GM12878 (cell line): ENCODE data around the gene SLC22A7. TPM values are rescaled to one million over a fixed set of nuclear protein-coding genes. Genes with fewer than 3 reads are reported as not detected.

ENCODE experiments used
- ATAC-seq: fragments of 200-7000 bp; cut with Tn5 transposase; 3 replicates; pipeline ENCODE4 v1.9.1; 2020; ENCODE audit warnings: mild to moderate bottlenecking, moderate library complexity
- BruUV-seq: library from RNA; stranded (reverse); fragments of 400-500 nt; replicated peaks from 2 replicates; lab custom pipeline; 2021; lab: Mats Ljungman, UMichigan
- CTCF ChIA-PET: fragments of 300-600 bp; sonication (Branson Sonifier 250); formaldehyde crosslinking; extraction: SDS; loops from one replicate; lab custom pipeline; 2021; ENCODE audit warnings: inconsistent platforms; lab: Yijun Ruan, JAX
- POLR2A ChIA-PET: fragments of 350-600 bp; formaldehyde crosslinking; extraction: SDS; loops from one replicate; lab custom pipeline; 2021; ENCODE audit warnings: inconsistent platforms; lab: Charles Lee
- RAD21 ChIA-PET: fragments of 300-600 bp; sonication (Branson Sonifier 250); formaldehyde crosslinking; loops from one replicate; lab custom pipeline; 2023; ENCODE audit warnings: antibody characterized with exemption; ENCODE audit not compliant: unreplicated experiment; lab: Charles Lee
- SMC1A ChIA-PET: fragments of 300-600 bp; sonication (Branson Sonifier 250); formaldehyde crosslinking; loops from one replicate; lab custom pipeline; 2023; ENCODE audit not compliant: unreplicated experiment, uncharacterized antibody; lab: Charles Lee
- DNase-seq: peaks from one replicate; pipeline ENCODE4 v3.0.0-alpha.2; 2011; ENCODE audit warnings: low read depth, low spot score
- FAIRE-seq: peaks from 3 replicates; lab custom pipeline; 2011; peaks lifted over from hg19 to GRCh38; lab: Jason Lieb, UNC
- H2AFZ ChIP-seq: 2 replicates; pipeline ENCODE4 v1.6.0; 2011; ENCODE audit warnings: low read depth, low read length, control low read depth; ENCODE audit not compliant: control insufficient read depth
- H3K27ac ChIP-seq: 2 replicates; pipeline ENCODE4 v1.5.1; 2011; ENCODE audit warnings: control low read depth; ENCODE audit not compliant: control insufficient read depth, insufficient read depth
- H3K27me3 ChIP-seq, 2 experiments: replicated peaks in 1 of 2; 2 replicates each; pipeline versions ENCODE4 v1.6.0 to v1.6.1; 2011; ENCODE audit warnings: low read length in 1 of 2; ENCODE audit not compliant: control insufficient read depth in 2 of 2, insufficient read depth in 2 of 2
- H3K36me3 ChIP-seq, 2 experiments: 2 replicates each; pipeline ENCODE4 v1.5.1; 2011; ENCODE audit warnings: low read length in 1 of 2; ENCODE audit not compliant: control insufficient read depth in 2 of 2, insufficient read depth in 2 of 2
- H3K4me1 ChIP-seq: 2 replicates; pipeline ENCODE4 v1.6.1; 2011; ENCODE audit warnings: mild to moderate bottlenecking, low read length, moderate library complexity, mixed read lengths; ENCODE audit not compliant: control insufficient read depth, insufficient read depth
- H3K4me2 ChIP-seq: 2 replicates; pipeline ENCODE4 v1.6.0; 2011; ENCODE audit warnings: control low read depth; ENCODE audit not compliant: control insufficient read depth, insufficient read depth
- H3K4me3 ChIP-seq: fragments of 200-600 bp; sonication (generic); 2 replicates; pipeline ENCODE4 v1.5.1; 2016
- H3K79me2 ChIP-seq: 2 replicates; pipeline ENCODE4 v1.6.0; 2011; ENCODE audit warnings: low read length; ENCODE audit not compliant: control insufficient read depth, insufficient read depth
- H3K9ac ChIP-seq: 2 replicates; pipeline ENCODE4 v1.8.0; 2011; ENCODE audit warnings: low read length, control low read depth, mixed read lengths; ENCODE audit not compliant: control insufficient read depth, insufficient read depth
- H3K9me3 ChIP-seq: replicated peaks from 3 replicates; pipeline ENCODE4 v1.5.1; 2011; ENCODE audit warnings: mild to moderate bottlenecking, low read length; ENCODE audit not compliant: control insufficient read depth, insufficient read depth
- H4K20me1 ChIP-seq: 2 replicates; pipeline ENCODE4 v1.6.0; 2011; ENCODE audit not compliant: control insufficient read depth, insufficient read depth
- BHLHE40 ChIP-seq, 2 experiments: fragments of 450-650 bp in 1 of 2; IDR thresholded peaks; 2 replicates each; pipeline ENCODE4 v1.6.1; 2011 to 2017; ENCODE audit warnings: low read depth in 2 of 2, borderline replicate concordance in 1 of 2, improper control_type of control experiment in 1 of 2, low read length in 1 of 2, mild to moderate bottlenecking in 1 of 2
- E2F4 ChIP-seq: IDR thresholded peaks from 2 replicates; pipeline ENCODE4 v1.6.1; 2012; ENCODE audit warnings: low read depth, low read length, improper control_type of control experiment
- PRDM15 ChIP-seq: fragments of 450-650 bp; formaldehyde crosslinking; IDR thresholded peaks from 2 replicates; pipeline ENCODE4 v1.4.0; 2020; ENCODE audit warnings: mild to moderate bottlenecking, moderate library complexity
- USF1 ChIP-seq: IDR thresholded peaks from 2 replicates; pipeline ENCODE4 v1.6.1; 2011; ENCODE audit warnings: borderline replicate concordance, low read depth, mild to moderate bottlenecking, moderate library complexity, mixed read lengths, low read length; ENCODE audit not compliant: insufficient read depth; ENCODE audit errors: extremely low read length
- WGBS: methylation state at CpG from one replicate; pipeline ENCODE4 v1.1.6; 2016; ENCODE audit warnings: low lambda C conversion rate; ENCODE audit not compliant: insufficient replicate concordance, insufficient coverage; ENCODE audit errors: missing lambda C conversion rate; 5-methylcytosine and 5-hydroxymethylcytosine counted together
- in situ Hi-C: fragments of 300-500 bp; cut with MboI; formaldehyde crosslinking; loops from 9 replicates; pipeline ENCODE4 v1.14.3; 2018; ENCODE audit warnings: mixed read lengths
- intact Hi-C: fragments of 100-400 bp; cut with micrococcal nuclease; formaldehyde crosslinking; loops from one replicate; pipeline ENCODE4 v1.14.2; 2022; ENCODE audit not compliant: unreplicated experiment
- polyA plus RNA-seq, 11 experiments: library from polyadenylated mRNA; depleted of rRNA in 4 of 11; unstranded in 6 of 11; stranded (reverse) in 5 of 11; fragments of >200 nt; fragmentation: Nextera tagmentation in 4 of 11; fragmentation: Illumina TruSeq in 1 of 11; extraction: Ambion mirVana in 4 of 11; extraction: Trizol in 1 of 11; gene quantifications; 1 replicate in 1 of 11; 2 replicates in 10 of 11; pipeline versions ENCODE4 v1.2.1 to v1.2.3, GENCODE V29; 2011 to 2016; ENCODE audit warnings: inconsistent platforms in 2 of 11, missing spikeins in 2 of 11, low read depth in 1 of 11
- total RNA-seq, 4 experiments: library from RNA; depleted of rRNA in 3 of 4; stranded (reverse); fragments of >200 nt in 3 of 4; fragmentation: Illumina TruSeq in 1 of 4; extraction: Trizol in 1 of 4; gene quantifications; 2 replicates each; pipeline versions ENCODE4 v1.2.1 to v1.2.3, GENCODE V29; 2013 to 2021

Gene SLC22A7
- total and polyA plus RNA-seq, 10 of the 15 experiments (the other 5 are each of a cell fraction or from before 2014, with no cell fraction given) = 0.08 to 0.31 TPM; not detected in 8

- TF ChIP-seq PRDM15 = no peak
Observed at GRCh38 chr6:43306086-43306485, 8.0 kb downstream of the SLC22A7 start (continued).

GRCh38 chr6:43307451-43308100 is 9.5 kb downstream of the SLC22A7 start:
- Histone ChIP-seq H3K27me3 (no peaks in the 10 kb centered on the region), H3K36me3 (no peaks in the 10 kb centered on the region), H3K9ac (no peak overlapping the region), H4K20me1 (no peaks in the 10 kb centered on the region), H3K4me2 (no peak overlapping the region; the same call in 1 of the 2 replicates), H3K9me3 (no peaks in the 10 kb centered on the region), H3K4me1 (peaks cover 3% of the 10 kb centered on the region), H3K4me3 (no peak overlapping the region), H3K79me2 (no peaks in the 10 kb centered on the region), H2AFZ (no peak overlapping the region), H3K27ac (no peak overlapping the region)
- in situ Hi-C loops (no loop called here), intact Hi-C loops (no loop called here)
- no peak for DNase-seq
- BruUV-seq = no TSS peak
- TF ChIP-seq BHLHE40 (IDR thresholded peaks at IDR 0.05; ENCODE audit: borderline replicate concordance in 1 of 2, low read depth in 2 of 2, low read length in 1 of 2) = no peak
- no peak for TF ChIP-seq E2F4
- no peak for TF ChIP-seq USF1
- peak; percentile 10; the same call in 1 of the 3 replicates for ATAC-seq
- WGBS = 88% methylated on average over 5 of the region's 5 CpGs
- ChIA-PET POLR2A (interaction anchor here (0.5 to 1.7 kb wide), 7 partner anchors 11 to 397 kb away, joined by 3 to 16 read pairs (median 4); no protein-coding TSS in a partner anchor), SMC1A (interaction anchor here (0.5 to 3.8 kb wide), 21 partner anchors 8 to 95 kb away, joined by 3 to 70 read pairs (median 6); no protein-coding TSS in a partner anchor), RAD21 (interaction anchor here (0.9 to 3.7 kb wide), 17 partner anchors 13 to 199 kb away, joined by 3 to 48 read pairs (median 7); no protein-coding TSS in a partner anchor), CTCF (interaction anchor here (0.6 to 3.9 kb wide), 27 partner anchors 8 to 199 kb away, joined by 3 to 37 read pairs (median 7); no protein-coding TSS in a partner anchor)
- FAIRE-seq = no peak
